Measurements from ENCODE around the gene TECR.

- TF ChIP-seq CTCF (IDR thresholded peaks at IDR 0.05) (no peak), POLR2AphosphoS5 (IDR thresholded peaks at IDR 0.05) (no peak)
Measured at GRCh38 chr19:14494411-14494810, 35.0 kb upstream of the TECR start.
